KMS-11 (cell line): ENCODE results near the gene GALNT17.

ENCODE experiments used
- H2AFZ ChIP-seq: fragments of 200-600 bp; sonication (generic); 2 replicates; pipeline ENCODE4 v1.6.1; 2016; ENCODE audit warnings: antibody characterized with exemption, mixed run types, low read depth
- H3K27ac ChIP-seq: fragments of 200-600 bp; sonication (generic); 2 replicates; pipeline ENCODE4 v1.6.1; 2016; ENCODE audit warnings: mild to moderate bottlenecking, mixed run types
- H3K27me3 ChIP-seq: fragments of 200-600 bp; sonication (generic); 2 replicates; pipeline ENCODE4 v1.6.1; 2017; ENCODE audit warnings: mild to moderate bottlenecking, low read depth, mixed run types, moderate library complexity; ENCODE audit not compliant: insufficient read depth
- H3K36me3 ChIP-seq: fragments of 200-600 bp; sonication (generic); 2 replicates; pipeline ENCODE4 v1.6.1; 2017; ENCODE audit warnings: mild to moderate bottlenecking, mixed run types; ENCODE audit not compliant: insufficient read depth
- H3K4me1 ChIP-seq: fragments of 200-600 bp; sonication (generic); 2 replicates; pipeline ENCODE4 v1.6.1; 2016; ENCODE audit warnings: mild to moderate bottlenecking, low read depth, mixed run types; ENCODE audit not compliant: poor library complexity, severe bottlenecking
- H3K4me2 ChIP-seq: fragments of 200-600 bp; sonication (generic); 2 replicates; pipeline ENCODE4 v1.7.0; 2016; ENCODE audit warnings: mild to moderate bottlenecking, mixed run types
- H3K4me3 ChIP-seq: fragments of 200-600 bp; sonication (generic); IDR thresholded peaks from 2 replicates; pipeline ENCODE4 v1.6.1; 2017; ENCODE audit warnings: low read depth, low read length, mixed read lengths; ENCODE audit not compliant: insufficient read depth
- H3K79me2 ChIP-seq: fragments of 200-600 bp; sonication (generic); 2 replicates; pipeline ENCODE4 v1.6.1; 2016; ENCODE audit warnings: low read depth, mixed run types; ENCODE audit not compliant: insufficient read depth
- H3K9ac ChIP-seq: fragments of 200-600 bp; sonication (generic); 2 replicates; pipeline ENCODE4 v1.6.1; 2016; ENCODE audit warnings: mild to moderate bottlenecking, mixed run types
- H4K20me1 ChIP-seq: fragments of 200-600 bp; sonication (generic); 2 replicates; pipeline ENCODE4 v1.6.1; 2016; ENCODE audit warnings: mild to moderate bottlenecking, mixed run types; ENCODE audit not compliant: insufficient read depth
- TF ChIP-seq, protein P1 (sequence below): fragments of 200-600 bp; sonication (generic); conservative IDR thresholded peaks from 2 replicates; pipeline ENCODE4 v1.6.1; 2017; ENCODE audit warnings: low read depth, mild to moderate bottlenecking, antibody characterized with exemption, low read length, moderate library complexity, mixed read lengths

The GALNT17 gene

DNA sequence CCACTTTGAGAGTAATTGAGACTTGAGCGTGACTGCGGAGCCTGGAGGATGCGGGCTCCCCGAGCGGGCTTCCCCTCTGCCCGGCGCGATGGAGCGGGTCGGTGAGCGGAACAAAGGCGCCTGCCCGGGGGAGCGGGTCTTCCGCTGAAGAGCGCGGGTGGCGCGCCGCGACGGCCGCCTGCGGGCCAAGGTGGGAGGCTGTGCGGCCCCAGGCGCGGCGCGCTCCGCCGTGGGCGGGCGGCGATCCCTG, at the start of gene GALNT17:
Gene GALNT17 (plus strand): TSS at position 18 of the 250 bp plus-strand sequence.
- Histone ChIP-seq H3K4me2 (peak within 1 kb of the TSS; percentile 84), H4K20me1 (no peaks in the 10 kb centered on the region), H3K4me1 (peaks cover 13% of the 10 kb centered on the region), H3K27ac (peak within 1 kb of the TSS; percentile 24; the same call in 1 of the 2 replicates), H3K36me3 (no peaks in the 10 kb centered on the region), H3K9ac (peak within 1 kb of the TSS; percentile 62), H3K27me3 (no peaks in the 10 kb centered on the region), H3K4me3 (no peak within 1 kb of the TSS), H3K79me2 (no peaks in the 10 kb centered on the region), H2AFZ (peak within 1 kb of the TSS; percentile 95)
- TF ChIP-seq, protein P1, sequence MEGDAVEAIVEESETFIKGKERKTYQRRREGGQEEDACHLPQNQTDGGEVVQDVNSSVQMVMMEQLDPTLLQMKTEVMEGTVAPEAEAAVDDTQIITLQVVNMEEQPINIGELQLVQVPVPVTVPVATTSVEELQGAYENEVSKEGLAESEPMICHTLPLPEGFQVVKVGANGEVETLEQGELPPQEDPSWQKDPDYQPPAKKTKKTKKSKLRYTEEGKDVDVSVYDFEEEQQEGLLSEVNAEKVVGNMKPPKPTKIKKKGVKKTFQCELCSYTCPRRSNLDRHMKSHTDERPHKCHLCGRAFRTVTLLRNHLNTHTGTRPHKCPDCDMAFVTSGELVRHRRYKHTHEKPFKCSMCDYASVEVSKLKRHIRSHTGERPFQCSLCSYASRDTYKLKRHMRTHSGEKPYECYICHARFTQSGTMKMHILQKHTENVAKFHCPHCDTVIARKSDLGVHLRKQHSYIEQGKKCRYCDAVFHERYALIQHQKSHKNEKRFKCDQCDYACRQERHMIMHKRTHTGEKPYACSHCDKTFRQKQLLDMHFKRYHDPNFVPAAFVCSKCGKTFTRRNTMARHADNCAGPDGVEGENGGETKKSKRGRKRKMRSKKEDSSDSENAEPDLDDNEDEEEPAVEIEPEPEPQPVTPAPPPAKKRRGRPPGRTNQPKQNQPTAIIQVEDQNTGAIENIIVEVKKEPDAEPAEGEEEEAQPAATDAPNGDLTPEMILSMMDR, result no peak

- no peaks in the 10 kb centered on the region for H3K79me2 ChIP-seq
- no peaks in the 10 kb centered on the region for H3K27me3 ChIP-seq
- no peak overlapping the region for H3K27ac ChIP-seq
- no peak overlapping the region for H3K4me3 ChIP-seq
- H2AFZ ChIP-seq, result no peak overlapping the region
- H3K9ac ChIP-seq, result no peak overlapping the region
- TF ChIP-seq, protein P1, result no peak
- peaks cover 5% of the 10 kb centered on the region for H3K4me1 ChIP-seq
- H3K4me2 ChIP-seq, result no peak overlapping the region
- H4K20me1 ChIP-seq, result no peaks in the 10 kb centered on the region
- no peaks in the 10 kb centered on the region for H3K36me3 ChIP-seq
Observed at GRCh38 chr7:71095266-71095860, 36.6 kb upstream of the GALNT17 start.

DNA sequence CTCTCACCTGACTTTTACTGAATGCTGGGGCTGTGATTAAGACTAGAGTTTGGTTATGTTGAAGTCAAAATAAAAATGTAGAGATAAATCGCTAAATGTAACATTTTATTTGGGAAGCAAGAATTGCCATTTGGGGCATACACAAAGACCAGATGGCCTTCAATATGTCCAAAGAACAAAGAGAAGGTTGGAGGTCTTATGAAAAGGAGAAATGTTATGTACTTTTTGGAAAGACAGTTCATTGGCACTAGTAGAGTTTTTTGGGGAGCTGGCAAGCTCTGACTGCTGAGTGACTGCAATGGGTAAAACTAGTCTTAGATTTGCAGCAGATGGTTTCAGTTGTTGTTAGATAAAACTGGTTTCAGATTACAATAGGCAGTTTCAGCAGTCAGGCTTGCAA, 35.6 kb upstream of the GALNT17 start:
- H3K79me2 ChIP-seq, result no peaks in the 10 kb centered on the region
- H3K4me2 ChIP-seq, result no peak overlapping the region
- H2AFZ ChIP-seq, result no peak overlapping the region
- H4K20me1 ChIP-seq, result no peaks in the 10 kb centered on the region
- H3K4me1 ChIP-seq, result peaks cover 5% of the 10 kb centered on the region
- H3K4me3 ChIP-seq, result no peak overlapping the region
- H3K9ac ChIP-seq, result no peak overlapping the region
- H3K36me3 ChIP-seq, result no peaks in the 10 kb centered on the region
- TF ChIP-seq, protein P1, result no peak
- no peaks in the 10 kb centered on the region for H3K27me3 ChIP-seq
- H3K27ac ChIP-seq, result no peak overlapping the region

GRCh38 chr7:71106226-71106625, 25.7 kb upstream of the GALNT17 start:
- no peak overlapping the region for H3K27ac ChIP-seq
- TF ChIP-seq, protein P1, result no peak
- H3K4me1 ChIP-seq, result no peaks in the 10 kb centered on the region
- H3K9ac ChIP-seq, result no peak overlapping the region
- H2AFZ ChIP-seq, result no peak overlapping the region
- H3K36me3 ChIP-seq, result no peaks in the 10 kb centered on the region
- no peak overlapping the region for H3K4me3 ChIP-seq
- no peaks in the 10 kb centered on the region for H3K79me2 ChIP-seq
- H4K20me1 ChIP-seq, result no peaks in the 10 kb centered on the region
- no peaks in the 10 kb centered on the region for H3K27me3 ChIP-seq
- H3K4me2 ChIP-seq, result no peak overlapping the region
